Measurements from ENCODE around the gene HASPIN. TPM values are rescaled to one million over a fixed set of nuclear protein-coding genes. Genes with fewer than 3 reads are reported as not detected.

The HASPIN gene
- total and polyA plus RNA-seq, 2 of the 13 experiments (the other 11 are each of a cell fraction or from before 2014, with no cell fraction given): 2.7 to 8.1 TPM

DNA sequence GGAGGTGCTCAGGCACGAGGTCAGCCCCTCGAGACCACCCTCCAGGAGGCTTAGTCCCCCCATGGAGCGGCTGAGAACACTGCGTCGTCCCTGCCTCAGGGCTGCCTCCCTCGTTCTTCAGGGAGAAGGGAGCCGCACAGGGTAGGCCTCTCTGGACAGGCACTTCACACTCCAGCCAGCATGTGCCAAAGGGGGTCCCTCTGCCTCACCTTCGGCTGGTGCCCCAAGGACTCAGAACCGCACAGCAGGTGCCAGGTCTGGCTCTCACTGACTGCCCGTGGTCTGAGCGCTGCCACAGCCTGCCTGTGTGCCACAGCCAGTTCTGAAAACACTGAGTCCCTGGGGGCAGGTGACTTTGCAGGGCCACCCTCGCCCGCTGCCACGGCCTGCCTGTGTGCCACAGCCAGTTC, 34.8 kb upstream of the HASPIN start (continued):
- TF ChIP-seq, protein P1, sequence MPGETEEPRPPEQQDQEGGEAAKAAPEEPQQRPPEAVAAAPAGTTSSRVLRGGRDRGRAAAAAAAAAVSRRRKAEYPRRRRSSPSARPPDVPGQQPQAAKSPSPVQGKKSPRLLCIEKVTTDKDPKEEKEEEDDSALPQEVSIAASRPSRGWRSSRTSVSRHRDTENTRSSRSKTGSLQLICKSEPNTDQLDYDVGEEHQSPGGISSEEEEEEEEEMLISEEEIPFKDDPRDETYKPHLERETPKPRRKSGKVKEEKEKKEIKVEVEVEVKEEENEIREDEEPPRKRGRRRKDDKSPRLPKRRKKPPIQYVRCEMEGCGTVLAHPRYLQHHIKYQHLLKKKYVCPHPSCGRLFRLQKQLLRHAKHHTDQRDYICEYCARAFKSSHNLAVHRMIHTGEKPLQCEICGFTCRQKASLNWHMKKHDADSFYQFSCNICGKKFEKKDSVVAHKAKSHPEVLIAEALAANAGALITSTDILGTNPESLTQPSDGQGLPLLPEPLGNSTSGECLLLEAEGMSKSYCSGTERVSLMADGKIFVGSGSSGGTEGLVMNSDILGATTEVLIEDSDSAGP (CRISPR knock-in tag; IDR thresholded peaks at IDR 0.05; ENCODE audit: borderline replicate concordance): no peak
- no peak for TF ChIP-seq CCAR2 (optimal IDR thresholded peaks at IDR 0.05; ENCODE audit: low read depth, low read length)
- TF ChIP-seq, protein P2, sequence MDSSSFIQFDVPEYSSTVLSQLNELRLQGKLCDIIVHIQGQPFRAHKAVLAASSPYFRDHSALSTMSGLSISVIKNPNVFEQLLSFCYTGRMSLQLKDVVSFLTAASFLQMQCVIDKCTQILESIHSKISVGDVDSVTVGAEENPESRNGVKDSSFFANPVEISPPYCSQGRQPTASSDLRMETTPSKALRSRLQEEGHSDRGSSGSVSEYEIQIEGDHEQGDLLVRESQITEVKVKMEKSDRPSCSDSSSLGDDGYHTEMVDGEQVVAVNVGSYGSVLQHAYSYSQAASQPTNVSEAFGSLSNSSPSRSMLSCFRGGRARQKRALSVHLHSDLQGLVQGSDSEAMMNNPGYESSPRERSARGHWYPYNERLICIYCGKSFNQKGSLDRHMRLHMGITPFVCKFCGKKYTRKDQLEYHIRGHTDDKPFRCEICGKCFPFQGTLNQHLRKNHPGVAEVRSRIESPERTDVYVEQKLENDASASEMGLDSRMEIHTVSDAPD (CRISPR knock-in tag; IDR thresholded peaks at IDR 0.05): no peak
- TF ChIP-seq, protein P3, sequence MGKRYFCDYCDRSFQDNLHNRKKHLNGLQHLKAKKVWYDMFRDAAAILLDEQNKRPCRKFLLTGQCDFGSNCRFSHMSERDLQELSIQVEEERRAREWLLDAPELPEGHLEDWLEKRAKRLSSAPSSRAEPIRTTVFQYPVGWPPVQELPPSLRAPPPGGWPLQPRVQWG (CRISPR knock-in tag; IDR thresholded peaks at IDR 0.05; ENCODE audit: borderline replicate concordance, low read depth): no peak

DNA sequence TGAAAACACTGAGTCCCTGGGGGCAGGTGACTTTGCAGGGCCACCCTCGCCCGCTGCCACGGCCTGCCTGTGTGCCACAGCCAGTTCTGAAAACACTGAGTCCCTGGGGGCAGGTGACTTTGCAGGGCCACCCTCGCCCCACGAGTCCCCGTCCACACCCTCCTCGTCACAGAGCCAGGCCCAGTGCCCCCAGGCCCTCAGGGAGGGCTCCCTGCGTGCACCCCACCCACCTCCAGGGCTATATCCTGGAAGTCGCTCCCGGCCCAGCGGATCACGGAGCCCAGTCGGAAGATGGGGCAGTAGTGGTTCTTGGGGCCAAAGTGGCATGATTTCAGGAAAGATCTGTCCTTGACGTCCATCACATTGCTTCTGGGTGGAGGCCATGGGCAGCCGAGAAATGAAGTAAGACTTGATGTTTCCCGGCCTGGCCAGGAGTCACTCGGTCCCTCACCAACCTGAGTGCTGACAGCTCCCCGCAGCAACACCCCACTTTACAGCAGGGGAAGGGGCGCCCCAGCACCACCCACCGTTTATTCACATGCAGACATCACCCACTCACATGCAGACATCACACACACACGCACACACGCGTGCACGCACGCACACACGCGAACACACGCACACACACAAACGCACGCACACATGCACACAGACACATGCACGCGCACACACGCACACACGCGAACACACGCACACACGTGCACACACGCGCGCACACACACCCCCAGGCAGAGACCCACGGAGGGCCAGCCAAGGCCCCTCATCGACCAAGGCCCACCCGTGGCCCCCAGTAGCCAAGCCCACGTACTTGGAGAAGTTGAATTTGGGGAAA, 34.2 kb upstream of the HASPIN start:
- BruUV-seq (replicated peaks): no TSS peak
- ATAC-seq (0 out of 3 replicates have a peak, but pooled peaks have one; percentile 15), FAIRE-seq (no peak), DNase-seq (ENCODE audit: low spot score) (no peak)
- H3K9ac ChIP-seq (ENCODE audit: insufficient read depth, low read depth, low read length): no peak overlapping the region
- H3K36me3 ChIP-seq (replicated peaks in 1 of 2; ENCODE audit: control insufficient read depth in 1 of 2, insufficient read depth in 2 of 2, low read length in 2 of 2): no peaks in the 10 kb centered on the region
- H3K9me3 ChIP-seq (ENCODE audit: low read length): no peaks in the 10 kb centered on the region
- H2AFZ ChIP-seq (ENCODE audit: low read length): no peak overlapping the region
- WGBS (ENCODE audit: low lambda C conversion rate): 86% methylated on average over 35 of the region's 44 CpGs
- ChIA-PET POLR2A (no interaction called here), CTCF (ENCODE audit: low intra/inter-chr PET ratio, low total read pairs) (no interaction called here)
- no peak overlapping the region for H3K4me3 ChIP-seq (replicated peaks in 1 of 3; ENCODE audit: insufficient read depth in 1 of 3, low read depth in 2 of 3, low read length in 3 of 3)
- H3K27ac ChIP-seq (ENCODE audit: extremely low read length, insufficient read depth, low read length): no peak overlapping the region
- no peak overlapping the region for H3K4me2 ChIP-seq (ENCODE audit: low read depth, low read length)
- H4K20me1 ChIP-seq (ENCODE audit: insufficient read depth, low read length): no peaks in the 10 kb centered on the region
- in situ Hi-C loops (cut with HindIII; ENCODE audit: extremely low pct_ligation_motif_present, low pct_unique_long_range_greater_than_20kb): no loop called here
- peaks cover 2% of the 10 kb centered on the region for H3K4me1 ChIP-seq (ENCODE audit: insufficient read depth, low read length)
- no peaks in the 10 kb centered on the region for H3K79me2 ChIP-seq (ENCODE audit: insufficient read depth, low read length)
- peaks cover 1 to 2% of the 10 kb centered on the region in 2 experiments; a peak in 3 of 5 replicates for H3K27me3 ChIP-seq (ENCODE audit: control insufficient read depth in 1 of 2, insufficient read depth in 2 of 2, low read length in 2 of 2)
- TF ChIP-seq, protein P4, sequence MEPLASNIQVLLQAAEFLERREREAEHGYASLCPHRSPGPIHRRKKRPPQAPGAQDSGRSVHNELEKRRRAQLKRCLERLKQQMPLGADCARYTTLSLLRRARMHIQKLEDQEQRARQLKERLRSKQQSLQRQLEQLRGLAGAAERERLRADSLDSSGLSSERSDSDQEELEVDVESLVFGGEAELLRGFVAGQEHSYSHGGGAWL (CRISPR knock-in tag; IDR thresholded peaks at IDR 0.05): no peak
- TF ChIP-seq NONO (IDR thresholded peaks at IDR 0.05) (no peak), NONO (CRISPR knock-in tag; conservative IDR thresholded peaks at IDR 0.05) (no peak), SYNCRIP (IDR thresholded peaks at IDR 0.05; ENCODE audit: insufficient read depth, low read depth, low read length) (no peak), ZNF556 (CRISPR knock-in tag; IDR thresholded peaks at IDR 0.05; ENCODE audit: borderline replicate concordance) (no peak), ZSCAN12 (CRISPR knock-in tag; IDR thresholded peaks at IDR 0.05) (no peak), JUNB (CRISPR knock-in tag; IDR thresholded peaks at IDR 0.05; ENCODE audit: borderline replicate concordance) (no peak), BORCS8-MEF2B (CRISPR knock-in tag; IDR thresholded peaks at IDR 0.05) (no peak)
- TF ChIP-seq, protein P1 (CRISPR knock-in tag; IDR thresholded peaks at IDR 0.05; ENCODE audit: borderline replicate concordance): no peak
- TF ChIP-seq, protein P5, sequence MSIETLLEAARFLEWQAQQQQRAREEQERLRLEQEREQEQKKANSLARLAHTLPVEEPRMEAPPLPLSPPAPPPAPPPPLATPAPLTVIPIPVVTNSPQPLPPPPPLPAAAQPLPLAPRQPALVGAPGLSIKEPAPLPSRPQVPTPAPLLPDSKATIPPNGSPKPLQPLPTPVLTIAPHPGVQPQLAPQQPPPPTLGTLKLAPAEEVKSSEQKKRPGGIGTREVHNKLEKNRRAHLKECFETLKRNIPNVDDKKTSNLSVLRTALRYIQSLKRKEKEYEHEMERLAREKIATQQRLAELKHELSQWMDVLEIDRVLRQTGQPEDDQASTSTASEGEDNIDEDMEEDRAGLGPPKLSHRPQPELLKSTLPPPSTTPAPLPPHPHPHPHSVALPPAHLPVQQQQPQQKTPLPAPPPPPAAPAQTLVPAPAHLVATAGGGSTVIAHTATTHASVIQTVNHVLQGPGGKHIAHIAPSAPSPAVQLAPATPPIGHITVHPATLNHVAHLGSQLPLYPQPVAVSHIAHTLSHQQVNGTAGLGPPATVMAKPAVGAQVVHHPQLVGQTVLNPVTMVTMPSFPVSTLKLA (IDR thresholded peaks at IDR 0.05): peak; percentile 54
- intact Hi-C loops (cut with micrococcal nuclease; ENCODE audit: unreplicated experiment): no loop called here

Measured in HepG2 (cell line).